ENCODE data around the gene KIF5A.
"Not testable (repeated sequence)": the region's sequence is repeated elsewhere in the genome, so short reads cannot be mapped to it uniquely, and the experiment has no call there.

Gene KIF5A

GRCh38 chr12:57549909-57550640 is at the start of gene KIF5A:
TSS of gene KIF5A (plus strand) at chr12:57550044. CDS start at chr12:57550272, 228 bp downstream.
- intact Hi-C loops (cut with DNase I): no loop called here
- peak; percentile 13 to 87 (median 75) for DNase-seq

GRCh38 chr12:57500213-57500612 is 49.6 kb upstream of the KIF5A start:
- intact Hi-C loops (cut with DNase I): no loop called here
- DNase-seq: no peak

- DNase-seq; intact Hi-C loops (cut with DNase I): not testable (repeated sequence)
Observed at GRCh38 chr12:57502311-57502969, 47.4 kb upstream of the KIF5A start.

GRCh38 chr12:57506541-57506940 is 43.3 kb upstream of the KIF5A start:
- DNase-seq; intact Hi-C loops (cut with DNase I): not testable (repeated sequence)

- DNase-seq; intact Hi-C loops (cut with DNase I): not testable (repeated sequence)
Observed at GRCh38 chr12:57507796-57508195, 42.0 kb upstream of the KIF5A start.

GRCh38 chr12:57511161-57511560 is 38.7 kb upstream of the KIF5A start:
- intact Hi-C loops (cut with DNase I): no loop called here
- no peak for DNase-seq

- DNase-seq: no peak
- intact Hi-C loops (cut with DNase I): no loop called here
Observed at GRCh38 chr12:57511588-57512325, 38.1 kb upstream of the KIF5A start.

GRCh38 chr12:57512665-57513064 is 37.2 kb upstream of the KIF5A start:
- no peak for DNase-seq
- intact Hi-C loops (cut with DNase I): no loop called here

GRCh38 chr12:57513266-57513665 is 36.6 kb upstream of the KIF5A start:
- DNase-seq: no peak
- intact Hi-C loops (cut with DNase I): no loop called here

GRCh38 chr12:57513677-57514076 is 36.2 kb upstream of the KIF5A start:
- intact Hi-C loops (cut with DNase I): not testable (repeated sequence)

GRCh38 chr12:57514246-57514645 is 35.6 kb upstream of the KIF5A start:
- intact Hi-C loops (cut with DNase I); DNase-seq: not testable (repeated sequence)

More at GRCh38 chr12:57513677-57514076, 36.2 kb upstream of the KIF5A start:
- DNase-seq: not testable (repeated sequence)

- intact Hi-C loops (cut with DNase I): no loop called here
- DNase-seq: no peak
Observed at GRCh38 chr12:57514720-57515407, 35.0 kb upstream of the KIF5A start.

- intact Hi-C loops (cut with DNase I): no loop called here
- no peak for DNase-seq
Observed at GRCh38 chr12:57515408-57515933, 34.4 kb upstream of the KIF5A start.

GRCh38 chr12:57515934-57516541 is 33.8 kb upstream of the KIF5A start:
- intact Hi-C loops (cut with DNase I): no loop called here
- DNase-seq: no peak

- intact Hi-C loops (cut with DNase I): no loop called here
- DNase-seq: no peak
Observed at GRCh38 chr12:57516617-57517153, 33.2 kb upstream of the KIF5A start.

- intact Hi-C loops (cut with DNase I): no loop called here
- no peak for DNase-seq
Observed at GRCh38 chr12:57517187-57517586, 32.7 kb upstream of the KIF5A start.

GRCh38 chr12:57517718-57518117 is 32.1 kb upstream of the KIF5A start:
- DNase-seq: not testable (repeated sequence)

GRCh38 chr12:57518176-57518919 is 31.5 kb upstream of the KIF5A start:
- no peak for DNase-seq

More at GRCh38 chr12:57517718-57518117, 32.1 kb upstream of the KIF5A start:
- intact Hi-C loops (cut with DNase I): not testable (repeated sequence)

More at GRCh38 chr12:57518176-57518919, 31.5 kb upstream of the KIF5A start:
- intact Hi-C loops (cut with DNase I): no loop called here
